Measurements from ENCODE around the gene ZNF100. TPM values are rescaled to one million over a fixed set of nuclear protein-coding genes. Genes with fewer than 3 reads are reported as not detected.
A peak's percentile ranks its signal among the peaks of the same experiment; 100 is the strongest.
"Not testable (repeated sequence)": the region's sequence is repeated elsewhere in the genome, so short reads cannot be mapped to it uniquely, and the experiment has no call there.

ZNF100 gene
- total RNA-seq = 10 to 100 TPM in 1 of 4 donors, 1 to 10 TPM in 3; 5.0 to 10.6 (median 5.8) TPM

GRCh38 chr19:21767065-21767800, at the start of gene ZNF100:
Gene ZNF100, minus strand, starts transcription at chr19:21767579. Its CDS starts 150 bp downstream, at chr19:21767429.
- peak; percentile 85 for DNase-seq (ENCODE audit: low spot score)
- TF ChIP-seq CTCF (IDR thresholded peaks at IDR 0.05) = no peak

GRCh38 chr19:21812448-21812847, 45.1 kb upstream of the ZNF100 start:
- TF ChIP-seq CTCF (IDR thresholded peaks at IDR 0.05) = no peak
- ATAC-seq (ENCODE audit: low FRiP score) = no peak
- no peak for DNase-seq (ENCODE audit: low spot score)

More at GRCh38 chr19:21767065-21767800, at the start of gene ZNF100:
- peak; percentile 94 for ATAC-seq (ENCODE audit: low FRiP score)

GRCh38 chr19:21808400-21809000, 41.1 kb upstream of the ZNF100 start:
- ATAC-seq (ENCODE audit: low FRiP score); DNase-seq (ENCODE audit: low spot score): not testable (repeated sequence)

GRCh38 chr19:21789466-21790085, 22.2 kb upstream of the ZNF100 start:
- TF ChIP-seq CTCF (IDR thresholded peaks at IDR 0.05) = no peak
- ATAC-seq (ENCODE audit: low FRiP score) (no peak), DNase-seq (ENCODE audit: low spot score) (no peak)

- no peak for TF ChIP-seq CTCF (IDR thresholded peaks at IDR 0.05)
- no peak for ATAC-seq (ENCODE audit: low FRiP score)
- DNase-seq (ENCODE audit: low spot score) = no peak
Observed at GRCh38 chr19:21786936-21787335, 19.6 kb upstream of the ZNF100 start.

GRCh38 chr19:21775792-21776191, 8.4 kb upstream of the ZNF100 start:
- ATAC-seq (ENCODE audit: low FRiP score); DNase-seq (ENCODE audit: low spot score): not testable (repeated sequence)

GRCh38 chr19:21766705-21767064, 694 bp downstream of the ZNF100 start:
- peak; percentile 22 for ATAC-seq (ENCODE audit: low FRiP score)
- not testable (repeated sequence) for DNase-seq (ENCODE audit: low spot score)

- no peak for ATAC-seq (ENCODE audit: low FRiP score)
- DNase-seq (ENCODE audit: low spot score) = no peak
- no peak for TF ChIP-seq CTCF (IDR thresholded peaks at IDR 0.05)
Observed at GRCh38 chr19:21765151-21765550, 2.2 kb downstream of the ZNF100 start.

- not testable (repeated sequence) for DNase-seq (ENCODE audit: low spot score); ATAC-seq (ENCODE audit: low FRiP score)
Observed at GRCh38 chr19:21761547-21761946, 5.8 kb downstream of the ZNF100 start.
